ENCODE measurements around the gene CCDC86. TPM values are rescaled to one million over a fixed set of nuclear protein-coding genes. Genes with fewer than 3 reads are reported as not detected.

Gene CCDC86
- total and polyA plus RNA-seq, 9 of the 15 experiments (the other 6 are each of a cell fraction or from before 2014, with no cell fraction given), result 4.6 to 102 (median 25.2) TPM

DNA sequence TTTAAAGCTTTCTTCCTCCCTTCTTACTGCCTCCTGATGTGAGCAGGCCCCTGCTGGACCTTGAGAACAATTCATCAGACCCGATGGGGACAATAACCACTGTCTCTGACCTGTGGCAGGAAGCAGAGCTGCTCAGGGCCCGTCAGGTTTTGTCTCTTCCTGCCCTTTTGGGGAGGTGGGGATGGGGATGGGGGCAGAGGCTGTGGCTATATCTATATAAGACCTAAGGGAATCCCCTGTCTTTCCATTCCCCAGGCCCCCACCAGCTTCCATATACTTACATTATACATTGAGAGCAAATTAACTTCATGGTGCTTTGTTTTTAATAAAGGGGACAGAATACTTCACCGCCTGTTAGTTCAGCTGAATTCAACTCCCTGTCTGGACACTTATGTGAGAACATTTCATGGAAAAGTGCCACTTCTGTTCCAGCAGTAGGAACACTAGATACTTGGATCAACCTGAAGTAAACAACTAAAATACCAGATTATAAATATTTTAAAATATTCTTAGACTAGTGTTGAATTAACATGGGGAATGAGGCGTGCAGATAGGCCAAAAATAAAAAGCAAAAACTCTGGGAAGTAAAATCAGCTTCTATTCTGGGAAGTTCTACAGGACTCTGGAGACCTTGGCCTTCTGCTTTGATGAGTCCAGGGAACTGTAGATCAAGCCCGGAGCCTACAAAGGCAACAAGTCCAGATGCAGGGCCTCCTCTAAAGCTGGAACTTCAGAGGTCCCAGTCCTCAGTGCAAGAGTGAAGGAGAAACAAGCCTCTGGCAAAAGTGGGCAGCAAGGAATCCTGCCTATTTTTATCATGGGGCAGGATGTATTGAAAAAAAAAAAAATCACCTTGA, 36.6 kb downstream of the CCDC86 start:
- DNase-seq (ENCODE audit: extremely low read depth in 1 of 4, low spot score in 3 of 4) (no peak), FAIRE-seq (no peak), ATAC-seq (no peak)
- Histone ChIP-seq H3K36me3 (ENCODE audit: control insufficient read depth, insufficient read depth, low read length) (peaks cover 19% of the 10 kb centered on the region; the same call in 2 of the 3 replicates), H3K9me1 (ENCODE audit: control insufficient read depth, insufficient read depth, low read length) (peaks cover 3% of the 10 kb centered on the region), H2AFZ (ENCODE audit: low read depth, low read length) (no peak overlapping the region), H3K79me2 (ENCODE audit: control insufficient read depth, insufficient read depth, low read length) (no peaks in the 10 kb centered on the region), H3K9me3 (replicated peaks; ENCODE audit: control insufficient read depth, insufficient read depth, low read depth, low read length) (no peaks in the 10 kb centered on the region), H3K27me3 (ENCODE audit: control insufficient read depth in 2 of 2, insufficient read depth in 2 of 2, low read length in 2 of 2) (no peaks in the 10 kb centered on the region), H3K4me2 (ENCODE audit: insufficient read depth, low read length) (no peak overlapping the region), H3K27ac (ENCODE audit: extremely low read depth, low read depth, low read length) (no peak overlapping the region), H3K9ac (ENCODE audit: insufficient read depth in 1 of 2, low read depth in 2 of 2, low read length in 2 of 2) (no peak overlapping the region), H3K4me3 (no peak overlapping the region), H4K20me1 (replicated peaks; ENCODE audit: control insufficient read depth, insufficient read depth, low read length) (no peaks in the 10 kb centered on the region), H3K4me1 (replicated peaks in 1 of 2; ENCODE audit: control insufficient read depth in 2 of 2, insufficient read depth in 2 of 2, low read length in 2 of 2) (peaks cover 0 to 6% of the 10 kb centered on the region in 2 experiments; a peak in 3 of 5 replicates)
- ChIA-PET CTCF (ENCODE audit: low intra/inter-chr PET ratio) (interaction anchor here (0.6 kb wide), 1 partner anchor 267 kb away, joined by 4 read pairs; no protein-coding TSS in a partner anchor), POLR2A (interaction anchor here (1.1 kb wide), 1 partner anchor 9 kb away, joined by 3 read pairs; no protein-coding TSS in a partner anchor)
- no peak for TF ChIP-seq KDM4B (IDR thresholded peaks at IDR 0.05; ENCODE audit: borderline replicate concordance in 2 of 2, low read depth in 1 of 2)
- no peak for TF ChIP-seq POLR2G (IDR thresholded peaks at IDR 0.05; ENCODE audit: low read depth, low read length)
- TF ChIP-seq RAD21 (CRISPR knock-in tag; conservative IDR thresholded peaks at IDR 0.05 in 1 of 2, IDR thresholded peaks at IDR 0.05 in 1 of 2), result no peak
- TF ChIP-seq AFF4 (CRISPR knock-in tag; IDR thresholded peaks at IDR 0.05), result no peak
- TF ChIP-seq ZC3H4 (CRISPR knock-in tag; IDR thresholded peaks at IDR 0.05; ENCODE audit: borderline replicate concordance), result no peak
- TF ChIP-seq RFX7 (CRISPR knock-in tag; IDR thresholded peaks at IDR 0.05), result no peak
- TF ChIP-seq NFE2L1 (tag; IDR thresholded peaks at IDR 0.05; ENCODE audit: borderline replicate concordance, low read depth), result no peak
- no peak for TF ChIP-seq ATF2 (CRISPR knock-in tag; IDR thresholded peaks at IDR 0.05)
- TF ChIP-seq, protein P1, sequence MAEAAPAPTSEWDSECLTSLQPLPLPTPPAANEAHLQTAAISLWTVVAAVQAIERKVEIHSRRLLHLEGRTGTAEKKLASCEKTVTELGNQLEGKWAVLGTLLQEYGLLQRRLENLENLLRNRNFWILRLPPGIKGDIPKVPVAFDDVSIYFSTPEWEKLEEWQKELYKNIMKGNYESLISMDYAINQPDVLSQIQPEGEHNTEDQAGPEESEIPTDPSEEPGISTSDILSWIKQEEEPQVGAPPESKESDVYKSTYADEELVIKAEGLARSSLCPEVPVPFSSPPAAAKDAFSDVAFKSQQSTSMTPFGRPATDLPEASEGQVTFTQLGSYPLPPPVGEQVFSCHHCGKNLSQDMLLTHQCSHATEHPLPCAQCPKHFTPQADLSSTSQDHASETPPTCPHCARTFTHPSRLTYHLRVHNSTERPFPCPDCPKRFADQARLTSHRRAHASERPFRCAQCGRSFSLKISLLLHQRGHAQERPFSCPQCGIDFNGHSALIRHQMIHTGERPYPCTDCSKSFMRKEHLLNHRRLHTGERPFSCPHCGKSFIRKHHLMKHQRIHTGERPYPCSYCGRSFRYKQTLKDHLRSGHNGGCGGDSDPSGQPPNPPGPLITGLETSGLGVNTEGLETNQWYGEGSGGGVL (CRISPR knock-in tag; IDR thresholded peaks at IDR 0.05), result no peak
- intact Hi-C loops (cut with micrococcal nuclease) (no loop called here), in situ Hi-C loops (cut with MboI) (no loop called here)
- no TSS peak for BruUV-seq (replicated peaks)
- WGBS (ENCODE audit: insufficient coverage, low coverage, missing lambda C conversion rate), result 71% methylated on average over 5 of the region's 5 CpGs
